HL-60 (cell line): ENCODE results near the gene WDFY4.

ENCODE experiments used
- DNase-seq, 2 experiments: peaks; one replicate each; pipeline ENCODE4 v3.0.0-alpha.2; 2010 to 2020; ENCODE audit warnings: low read depth in 1 of 2, low spot score in 1 of 2
- H3K27ac ChIP-seq: fragments of 250-450 bp; sonication (Bioruptor Pico); replicated peaks from 2 replicates; pipeline ENCODE4 v1.5.1; 2020; ENCODE audit warnings: mild to moderate bottlenecking, moderate library complexity
- H3K27me3 ChIP-seq: fragments of 250-450 bp; sonication (Bioruptor Pico); 2 replicates; pipeline ENCODE4 v1.5.1; 2021; ENCODE audit warnings: mild to moderate bottlenecking, moderate library complexity; ENCODE audit not compliant: insufficient read depth, poor library complexity, severe bottlenecking
- H3K4me3 ChIP-seq: replicated peaks from 2 replicates; pipeline ENCODE4 v1.5.1; 2011; ENCODE audit warnings: mild to moderate bottlenecking, control low read depth, low read length; ENCODE audit not compliant: insufficient read depth
- CTCF ChIP-seq: IDR thresholded peaks from one replicate; pipeline ENCODE4 v1.5.1; 2011; ENCODE audit warnings: low read length, control low read depth, inconsistent platforms; ENCODE audit not compliant: insufficient read depth
- GABPA ChIP-seq: IDR thresholded peaks from 2 replicates; pipeline ENCODE4 v1.6.1; 2012; ENCODE audit warnings: low read depth
- POLR2AphosphoS5 ChIP-seq: IDR thresholded peaks from 2 replicates; pipeline ENCODE4 v1.6.1; 2012; ENCODE audit warnings: low read depth
- REST ChIP-seq: IDR thresholded peaks from 2 replicates; pipeline ENCODE4 v1.6.1; 2012; ENCODE audit warnings: low read depth; ENCODE audit not compliant: insufficient replicate concordance
- SPI1 ChIP-seq: IDR thresholded peaks from 2 replicates; pipeline ENCODE4 v1.6.1; 2012; ENCODE audit warnings: low read depth, mild to moderate bottlenecking, borderline replicate concordance

WDFY4 gene

GRCh38 chr10:48844616-48845015 is 159.9 kb downstream of the WDFY4 start:
- Histone ChIP-seq H3K27me3 (no peaks in the 10 kb centered on the region), H3K4me3 (no peak overlapping the region), H3K27ac (no peak overlapping the region)
- TF ChIP-seq SPI1: no peak
- DNase-seq: no peak

- Histone ChIP-seq H3K27me3 (no peaks in the 10 kb centered on the region), H3K4me3 (no peak overlapping the region), H3K27ac (no peak overlapping the region)
- TF ChIP-seq CTCF (no peak), GABPA (no peak), SPI1 (no peak), POLR2AphosphoS5 (no peak), REST (no peak)
- DNase-seq: no peak
These were observed 160.8 kb downstream of the WDFY4 start for GRCh38 chr10:48845512-48845911.

- Histone ChIP-seq H3K27ac (no peak overlapping the region), H3K27me3 (no peaks in the 10 kb centered on the region), H3K4me3 (no peak overlapping the region)
- no peak for TF ChIP-seq POLR2AphosphoS5
- no peak for TF ChIP-seq CTCF
- TF ChIP-seq GABPA: no peak
- no peak for TF ChIP-seq SPI1
- no peak for TF ChIP-seq REST
- DNase-seq: no peak
These were observed 163.0 kb downstream of the WDFY4 start for GRCh38 chr10:48847691-48848090.

- no peak for TF ChIP-seq REST
- no peak for TF ChIP-seq POLR2AphosphoS5
- no peak for TF ChIP-seq CTCF
- TF ChIP-seq GABPA: no peak
- TF ChIP-seq SPI1: no peak
- DNase-seq: no peak
- H3K27me3 ChIP-seq: no peaks in the 10 kb centered on the region
- no peak overlapping the region for H3K27ac ChIP-seq
- no peak overlapping the region for H3K4me3 ChIP-seq
These were observed 172.2 kb downstream of the WDFY4 start for GRCh38 chr10:48856855-48857254.
